Limb (tissue), 2 donors: ENCODE results near the gene RHEB.
A peak's percentile ranks its signal among the peaks of the same experiment; 100 is the strongest.

ENCODE experiments used
- DNase-seq, 2 donors: peaks; one replicate each; pipeline ENCODE4 v3.0.0-alpha.2; 2016; ENCODE audit errors: extremely low spot score in 2 of 2

Gene RHEB

DNA sequence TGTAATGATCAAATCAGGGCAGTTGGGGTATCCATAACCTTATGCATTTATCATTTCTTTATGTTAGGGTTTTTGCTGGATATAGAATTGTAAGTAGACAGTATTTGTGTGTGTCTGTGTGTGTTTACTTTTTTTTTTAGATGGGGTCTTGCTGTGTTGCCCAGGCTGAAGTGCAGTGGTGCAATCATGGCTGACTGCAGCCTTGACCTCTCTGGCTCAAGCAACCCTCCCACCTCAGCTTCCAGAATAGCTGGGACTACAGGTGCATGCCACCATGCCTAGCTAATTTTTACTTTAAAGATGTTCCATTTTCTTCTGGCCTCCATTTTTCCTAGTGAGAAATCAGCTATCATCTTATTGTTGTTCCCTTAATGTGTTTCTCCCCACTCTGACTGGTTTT, 10.1 kb upstream of the RHEB start:
- no peak for DNase-seq

DNA sequence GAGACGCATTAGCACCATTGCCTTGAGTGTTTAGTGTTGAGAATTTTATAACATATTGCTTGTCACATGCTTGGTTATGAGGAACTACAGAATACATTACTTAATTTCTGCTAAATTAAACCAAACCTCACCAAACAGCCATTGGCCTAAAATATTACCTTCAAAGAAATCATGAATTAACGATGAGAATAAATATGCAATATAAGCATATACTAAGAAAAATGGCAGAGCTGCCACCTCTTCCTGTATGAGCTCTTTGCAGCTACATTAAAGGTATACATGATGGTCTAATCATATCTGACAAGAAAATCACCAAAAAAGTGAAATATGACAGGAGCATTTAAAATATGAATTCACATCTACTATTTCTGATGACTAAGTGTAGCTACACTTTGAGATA, 5.2 kb upstream of the RHEB start:
- DNase-seq = no peak

DNA sequence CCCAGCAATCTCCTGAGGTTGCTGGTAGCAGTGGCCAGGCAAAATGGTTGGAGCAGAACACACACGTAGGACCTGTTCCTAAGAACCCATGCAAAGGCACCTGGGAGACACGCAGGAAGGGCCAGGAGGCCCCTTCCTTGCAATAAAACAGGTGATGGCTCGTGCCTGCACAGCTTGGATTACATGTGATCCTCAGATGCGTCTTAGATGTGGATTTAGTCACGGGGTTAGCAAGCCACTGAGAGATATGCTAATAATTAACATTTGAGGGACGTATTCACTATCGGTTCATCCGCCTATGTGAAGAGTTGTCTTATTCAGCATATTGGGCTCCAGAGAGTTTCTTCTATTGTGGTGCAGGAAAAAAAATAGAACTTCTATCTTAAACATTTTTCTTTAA, 4.6 kb upstream of the RHEB start:
- DNase-seq = no peak

DNA sequence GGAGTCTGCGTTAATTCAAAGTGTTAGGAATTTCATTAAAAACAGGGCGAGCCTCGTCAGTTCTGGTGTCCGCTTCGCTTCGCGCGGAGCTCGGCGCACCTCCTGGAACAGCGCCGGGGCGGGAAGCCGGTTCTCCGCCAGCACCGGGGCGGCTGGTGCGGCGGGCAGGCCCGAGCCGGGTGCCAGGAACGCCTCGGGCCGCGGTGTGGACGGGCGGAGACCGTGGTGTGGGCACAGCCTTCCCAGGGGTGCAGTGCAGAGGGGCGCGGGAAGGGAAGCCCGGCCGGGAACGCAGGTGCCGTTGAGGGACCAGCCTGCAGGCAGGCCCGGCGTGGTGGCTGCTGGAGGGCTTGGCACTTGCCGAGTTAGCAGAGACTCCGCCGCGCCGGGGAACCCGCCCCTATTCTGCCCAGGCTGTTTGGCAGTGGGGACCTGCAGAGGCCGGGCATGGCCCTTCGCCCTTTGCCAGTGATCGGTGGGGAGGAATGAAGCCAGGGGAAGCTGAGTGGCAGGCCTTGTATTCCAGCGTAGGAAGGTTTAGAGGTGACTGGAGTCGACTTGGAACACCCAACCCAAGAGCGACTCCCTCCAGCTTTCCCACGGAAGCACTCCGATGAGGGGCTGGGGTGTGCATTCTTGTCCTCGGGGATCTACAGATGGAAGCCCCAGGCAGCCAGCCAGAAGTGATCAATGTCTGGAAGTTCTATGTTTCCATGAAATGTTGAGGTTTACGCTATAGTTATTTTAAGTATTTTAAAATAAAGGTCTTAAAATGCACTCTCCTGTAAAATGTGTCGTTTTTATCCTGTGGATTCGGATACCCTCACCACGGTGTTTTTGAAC, 945 bp upstream of the RHEB start:
- DNase-seq = peak in 1 of 2 donors; percentile 73

DNA sequence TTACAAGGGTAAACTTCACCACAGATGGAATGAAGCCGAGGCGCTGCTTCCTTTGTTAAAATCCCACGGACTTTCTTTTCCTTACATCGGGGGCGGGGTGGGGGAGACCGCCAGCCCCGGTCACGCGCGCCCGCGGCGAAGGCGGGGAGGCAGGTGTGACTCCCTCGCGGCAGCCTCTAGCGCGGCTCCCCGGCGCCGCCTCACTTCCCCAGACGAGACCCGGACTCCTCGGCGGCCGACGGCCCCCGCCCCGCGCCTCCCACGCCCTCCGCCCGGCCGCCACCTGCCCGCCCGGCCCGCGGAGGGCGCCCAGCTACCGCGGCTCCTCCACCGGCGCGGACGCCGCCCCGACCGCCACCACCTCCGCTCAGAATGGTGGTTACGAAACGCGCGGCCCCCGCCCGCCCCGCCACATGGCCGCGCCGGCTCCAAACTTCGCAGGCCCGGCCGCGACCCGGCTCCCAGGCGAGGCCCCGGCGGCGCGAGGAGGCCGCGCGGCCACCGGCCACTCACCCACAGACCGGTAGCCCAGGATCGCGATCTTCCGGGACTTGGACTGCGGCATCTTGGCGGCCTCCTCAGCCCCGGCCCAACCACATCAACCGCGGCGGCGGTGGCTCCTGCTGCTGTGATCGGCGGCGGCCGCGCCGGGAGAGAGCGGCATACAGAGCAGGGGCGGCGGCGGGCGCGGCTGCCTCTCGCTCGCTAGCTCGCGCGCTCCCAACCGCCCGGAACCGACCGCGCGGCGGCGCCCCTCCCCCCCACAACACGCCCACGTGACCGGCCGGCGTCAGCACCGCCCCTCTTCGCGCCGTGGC, 539 bp downstream of the RHEB start:
- DNase-seq = peak in 1 of 2 donors; percentile 76

DNA sequence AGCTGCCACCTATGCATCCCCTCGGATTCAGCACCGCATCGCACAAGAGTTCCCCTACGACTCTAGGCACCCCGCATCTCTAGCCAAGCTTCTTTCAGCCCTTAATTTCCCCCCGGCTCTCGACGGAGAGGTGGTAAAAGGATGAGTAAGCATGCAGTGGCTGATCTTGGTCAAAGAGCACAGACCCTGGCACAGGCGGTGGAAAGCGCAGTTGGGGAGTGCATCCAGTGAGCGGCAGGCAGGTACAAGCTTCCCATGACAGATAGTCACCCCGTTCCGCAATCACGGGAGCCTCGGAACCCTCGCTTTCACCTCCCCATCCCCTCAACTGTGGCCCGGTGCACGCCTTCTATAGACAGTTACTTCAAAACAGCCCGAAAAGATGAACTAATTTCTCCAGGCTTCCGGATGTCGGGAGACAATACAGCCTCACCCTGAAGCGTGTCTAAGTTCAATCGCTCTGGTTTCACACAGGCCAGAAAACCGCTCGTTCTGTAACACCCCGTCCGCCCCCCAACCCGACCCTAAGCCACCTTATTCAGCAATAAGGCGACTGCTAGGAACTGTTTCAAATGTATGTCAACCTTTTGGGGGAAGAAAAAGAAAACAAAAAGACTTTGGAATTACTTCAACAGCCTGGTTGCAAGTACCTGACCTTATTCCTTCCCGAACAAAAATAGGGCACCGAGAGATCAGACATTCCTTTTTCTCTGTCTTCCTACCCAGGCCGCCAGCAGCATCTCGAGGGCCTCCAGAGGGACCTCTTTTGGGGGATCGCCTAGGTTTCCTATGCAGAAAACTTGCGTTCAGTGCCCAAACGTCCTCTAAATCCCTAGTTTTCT, 1.4 kb downstream of the RHEB start:
- peak in 1 of 2 donors; percentile 61 for DNase-seq

DNA sequence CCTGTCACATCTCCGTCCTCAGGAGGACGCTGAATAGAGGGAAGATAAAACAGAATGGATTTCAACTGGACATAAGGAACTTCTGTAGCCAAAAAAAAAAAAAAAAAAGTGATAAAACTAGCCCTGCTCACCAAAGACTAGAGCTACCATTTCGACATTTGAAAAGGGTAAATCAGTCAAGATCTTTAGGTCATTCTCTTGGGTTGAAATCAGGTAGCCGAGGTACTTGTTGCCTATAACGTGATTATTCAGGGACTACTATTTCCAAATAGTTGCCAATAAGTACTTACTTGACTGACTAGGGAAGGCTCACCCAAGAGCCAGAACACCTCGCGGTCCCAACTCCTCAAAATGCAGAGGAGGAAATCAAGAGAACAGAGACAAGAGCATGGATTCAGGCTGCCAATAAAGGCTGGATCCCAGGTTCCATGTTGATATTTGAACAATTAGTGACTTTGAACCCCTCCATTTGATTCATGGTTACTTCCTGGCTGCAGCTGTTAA, 2.0 kb downstream of the RHEB start:
- DNase-seq = no peak

DNA sequence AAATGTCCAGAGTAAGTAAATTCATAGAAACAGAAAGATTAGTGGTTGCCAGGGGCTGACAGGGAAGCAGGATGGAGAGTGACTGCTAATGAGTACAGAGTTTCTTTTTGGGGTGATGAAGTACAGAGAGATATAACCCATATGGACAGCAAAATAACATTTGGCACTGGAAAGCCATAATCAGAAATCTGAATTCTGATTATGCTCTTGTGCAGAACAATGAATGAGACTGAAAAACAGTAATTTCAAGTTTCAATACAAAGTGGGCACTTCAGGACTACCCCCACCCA, 4.5 kb downstream of the RHEB start:
- DNase-seq = no peak

DNA sequence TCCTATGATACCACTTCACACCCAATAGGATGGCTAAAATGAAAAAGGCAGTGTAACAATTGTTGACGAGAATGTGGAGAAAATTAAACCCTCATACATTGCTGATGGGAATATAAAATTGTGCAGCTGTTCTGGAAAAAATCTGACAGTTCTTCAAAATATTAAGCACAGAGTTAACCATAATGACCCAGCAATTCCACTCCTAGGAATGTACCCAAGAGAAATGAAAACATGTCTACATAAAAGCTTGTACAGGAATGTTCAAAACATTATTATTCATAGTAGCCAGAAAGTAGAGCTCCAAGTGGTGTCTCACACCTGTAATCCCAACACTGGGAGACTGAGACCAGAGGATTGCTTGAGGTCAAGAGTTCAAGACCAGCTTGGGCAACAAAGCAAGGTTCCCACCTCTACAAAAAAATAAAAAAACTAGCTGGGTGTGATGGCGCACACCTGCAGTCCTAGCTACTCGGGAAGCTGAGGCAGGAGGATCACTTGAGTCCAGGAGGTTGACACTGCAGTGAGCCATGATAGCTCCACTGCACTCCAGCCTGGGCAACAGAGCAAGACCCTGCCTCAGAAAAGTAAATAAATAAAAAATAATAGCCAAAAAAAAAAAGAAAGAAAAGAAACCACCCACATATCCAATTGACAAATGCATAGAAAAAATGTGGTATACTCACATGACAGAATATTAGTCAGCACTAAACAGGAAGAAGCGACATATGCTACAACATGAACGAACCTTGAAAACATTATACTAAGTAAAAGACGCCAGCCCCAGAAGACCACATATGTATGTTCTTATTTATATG, 5.0 kb downstream of the RHEB start:
- DNase-seq = no peak

DNA sequence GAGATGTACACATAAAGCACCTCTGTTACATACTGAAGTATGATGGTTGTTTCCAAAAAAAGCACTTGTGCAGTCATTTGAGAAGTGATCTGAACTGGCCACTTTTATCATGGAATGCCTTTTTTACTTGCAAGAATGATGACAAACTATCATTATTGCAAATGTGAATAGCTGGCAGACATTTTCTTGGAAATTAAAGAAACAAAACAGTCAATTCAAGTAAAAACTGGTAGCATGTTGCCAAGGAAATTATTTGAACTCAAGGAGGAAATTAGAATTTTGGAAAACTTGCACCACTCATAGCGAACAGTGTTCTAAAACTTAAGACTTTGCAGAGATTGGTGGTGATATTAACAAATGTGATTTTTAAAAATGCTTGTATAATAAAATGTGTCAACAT, 6.6 kb downstream of the RHEB start:
- no peak for DNase-seq

DNA sequence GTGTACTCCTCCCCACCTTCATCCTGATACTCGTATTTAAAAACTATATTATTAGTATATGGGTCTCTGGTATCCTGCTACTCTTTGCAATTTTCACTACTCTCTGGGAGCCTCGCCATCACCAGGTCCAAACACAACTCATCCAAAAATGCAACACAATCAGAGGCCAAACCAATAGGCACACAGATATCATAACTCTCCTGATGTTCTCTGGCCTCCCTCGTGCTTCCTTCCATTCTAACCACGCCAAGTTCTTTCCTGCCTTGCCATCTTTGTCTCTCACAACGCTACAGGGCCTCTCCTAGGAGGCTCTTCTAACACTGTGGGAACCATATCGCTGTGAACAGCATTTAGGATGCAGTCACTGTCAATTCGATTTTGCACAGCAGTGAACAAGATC, 7.3 kb downstream of the RHEB start:
- DNase-seq = no peak

DNA sequence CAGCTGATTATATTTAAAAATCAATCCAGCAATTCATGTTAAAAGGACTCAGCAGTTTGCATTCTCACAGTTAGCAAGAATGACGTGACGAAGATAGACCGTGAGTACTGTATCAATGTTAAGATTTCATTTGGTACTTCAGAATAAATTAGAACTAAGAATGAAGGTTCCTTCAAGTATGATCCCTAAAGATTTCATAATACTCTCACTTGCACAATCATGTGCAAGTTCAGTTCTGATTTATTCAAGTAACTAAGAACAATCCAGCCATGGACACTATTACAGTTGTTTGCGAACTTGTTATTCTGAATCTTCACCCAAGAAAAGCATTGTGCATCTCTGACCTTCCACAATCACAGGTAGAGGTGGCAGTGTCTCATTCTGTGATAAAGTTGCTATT, 7.7 kb downstream of the RHEB start:
- no peak for DNase-seq

DNA sequence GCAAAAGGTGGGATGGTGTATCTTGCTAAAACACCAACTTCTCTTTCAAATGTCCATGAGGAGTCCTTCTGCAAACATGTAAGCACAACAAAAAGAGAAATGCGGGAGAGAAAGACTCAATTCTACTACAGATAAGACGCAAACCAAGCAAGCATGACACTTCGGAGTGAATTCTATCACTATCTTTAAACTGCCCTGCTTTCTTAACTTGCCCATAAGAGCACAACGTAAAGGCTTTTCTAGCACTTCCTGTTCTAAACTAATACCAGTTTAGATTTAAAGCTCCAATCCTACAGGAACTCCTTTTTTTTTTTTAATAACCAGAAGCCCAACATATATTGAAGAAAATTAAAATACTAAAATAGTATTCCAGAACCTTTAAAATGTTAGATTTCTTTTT, 8.4 kb downstream of the RHEB start:
- DNase-seq = no peak

DNA sequence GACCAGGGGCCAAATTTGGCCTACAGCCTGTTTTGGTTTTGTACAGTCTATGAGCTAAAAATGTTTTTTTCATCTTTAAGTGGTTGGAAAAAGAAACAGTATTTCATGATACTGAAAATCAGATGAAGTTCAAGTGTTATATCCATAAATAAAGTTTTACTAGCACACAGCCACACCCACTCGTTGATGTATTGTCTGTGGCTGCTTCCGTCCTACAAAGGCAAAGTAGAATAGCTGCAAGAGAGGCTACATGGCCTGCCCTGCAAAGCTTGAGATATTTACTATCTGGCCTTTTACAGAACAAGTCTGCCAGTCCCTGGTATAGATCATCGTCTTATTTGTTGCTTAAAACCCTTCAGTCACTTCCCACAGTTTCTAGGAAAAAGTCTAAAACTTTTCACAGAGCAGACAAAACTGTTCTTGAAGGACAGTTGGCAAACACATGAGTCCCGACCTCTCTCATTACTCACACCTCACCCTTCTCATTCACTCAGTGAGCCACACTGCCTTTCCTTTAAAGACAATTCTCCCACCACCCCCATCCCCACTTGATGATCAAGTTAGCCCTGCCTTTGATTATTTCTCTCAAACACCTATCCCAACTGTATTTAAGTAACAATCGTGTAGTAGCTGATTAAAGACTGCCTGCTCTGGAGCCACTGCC, 9.9 kb downstream of the RHEB start:
- no peak for DNase-seq

DNA sequence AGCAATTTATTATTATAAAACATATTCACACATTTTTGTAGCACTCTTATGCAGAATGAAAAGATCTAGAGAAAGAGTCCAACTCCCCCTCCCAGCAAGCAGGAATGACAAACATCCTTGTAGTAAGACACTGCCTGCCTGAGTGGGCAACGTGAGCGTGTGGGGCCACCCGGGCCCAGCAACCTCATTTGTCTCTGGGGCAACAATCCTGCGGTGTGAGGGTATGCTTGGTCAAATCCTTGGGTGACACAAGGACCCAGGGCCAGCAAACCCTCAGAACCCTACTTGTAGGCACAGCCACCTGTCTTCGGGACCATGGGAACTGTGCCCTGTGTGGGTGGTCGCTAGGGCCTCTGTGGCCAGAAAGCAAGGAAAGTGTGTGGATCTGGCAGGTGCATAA, 10.7 kb downstream of the RHEB start:
- no peak for DNase-seq

DNA sequence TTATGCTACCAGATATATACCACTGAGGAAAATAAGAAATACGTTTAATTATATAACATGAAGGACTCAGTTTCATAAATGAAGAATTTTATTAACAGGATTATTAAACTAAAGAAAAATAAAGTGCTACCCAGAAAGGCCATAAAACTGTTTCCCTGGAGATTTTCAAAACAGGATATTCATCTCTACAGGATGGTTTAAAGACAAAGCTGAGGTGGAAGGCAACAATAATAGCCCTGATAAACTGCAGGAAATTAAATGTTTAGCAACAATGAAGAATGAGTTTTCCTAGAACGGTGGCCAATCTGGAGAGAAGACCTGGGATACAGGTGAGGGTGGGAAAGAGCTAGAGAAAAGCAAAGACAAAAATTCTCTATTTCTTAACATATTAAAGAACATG, 11.9 kb downstream of the RHEB start:
- DNase-seq = no peak

DNA sequence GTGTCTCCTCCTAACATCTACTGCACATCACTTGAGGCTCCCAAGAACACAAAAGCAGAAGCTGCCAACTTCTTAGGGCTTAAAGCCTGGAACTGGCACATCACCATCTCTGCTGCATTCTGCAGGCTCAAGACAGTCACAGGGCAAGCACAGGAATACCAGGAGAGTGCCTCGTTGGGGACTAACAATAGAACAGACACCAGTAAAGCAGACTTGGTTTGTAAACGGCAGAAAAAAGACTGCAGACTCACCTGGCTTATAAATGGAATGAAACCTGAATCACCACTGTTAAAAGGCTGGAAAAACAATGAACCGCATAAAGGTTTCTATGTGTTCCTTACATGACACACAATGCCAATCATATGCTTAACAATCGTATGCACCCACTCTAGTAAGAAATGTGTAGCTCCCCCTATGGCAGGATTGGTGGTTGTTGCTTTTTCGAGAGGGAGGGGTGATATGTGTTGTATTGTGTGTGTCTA, 12.8 kb downstream of the RHEB start:
- DNase-seq = no peak

DNA sequence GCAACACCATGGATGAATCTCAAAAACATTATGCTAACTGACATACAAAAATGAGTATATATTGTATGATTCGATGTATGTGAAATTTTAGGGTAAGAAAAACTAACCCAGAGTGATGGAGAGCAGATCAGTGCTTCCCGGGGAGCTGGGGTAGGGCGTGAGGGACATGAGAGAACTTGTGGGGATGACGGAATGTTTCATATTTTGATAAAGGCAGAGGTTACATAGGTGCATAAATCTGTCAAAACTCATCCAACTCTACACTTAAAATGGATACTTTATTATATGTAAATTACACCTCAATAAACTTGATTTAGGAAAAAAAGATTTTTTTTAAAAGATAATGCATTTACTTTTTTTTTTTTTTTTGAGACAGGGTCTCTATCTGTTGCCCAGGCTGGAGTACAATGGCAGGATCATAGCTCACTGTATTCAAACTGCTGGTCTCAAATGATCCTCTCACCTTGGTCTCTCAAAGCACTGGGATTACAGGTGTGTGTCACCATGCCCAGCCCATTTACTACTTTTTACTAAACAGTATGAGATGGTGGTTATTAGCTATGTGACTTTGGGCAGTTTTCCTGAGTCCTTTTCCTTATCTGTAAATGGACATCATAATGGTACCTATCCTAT, 13.7 kb downstream of the RHEB start:
- DNase-seq = no peak

DNA sequence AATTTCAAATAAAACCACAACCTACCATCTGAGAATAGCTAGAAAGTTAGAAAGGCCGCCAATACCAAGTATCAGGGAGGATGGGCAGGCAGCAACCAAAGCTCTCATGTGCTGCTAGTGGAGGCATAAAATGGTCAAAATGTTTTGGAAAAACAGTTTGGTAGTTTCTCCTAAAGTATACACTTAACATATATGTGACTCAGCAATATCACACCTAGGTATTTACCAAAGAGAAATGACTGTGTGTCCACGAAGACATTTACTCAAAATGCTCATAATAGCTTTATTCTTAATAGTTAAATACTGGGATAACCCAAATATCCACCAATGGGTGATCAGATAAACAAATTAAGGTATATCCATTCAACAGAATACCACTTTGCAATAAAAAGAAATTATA, 14.3 kb downstream of the RHEB start:
- no peak for DNase-seq
